Panc1 (cell line): ENCODE data around the gene DNAJC2. TPM values are rescaled to one million over a fixed set of nuclear protein-coding genes. Genes with fewer than 3 reads are reported as not detected.

Experiments used
- ATAC-seq: fragments of 200-7000 bp; cut with Tn5 transposase; 2 replicates; pipeline ENCODE4 v1.9.1; 2020; ENCODE audit warnings: mild to moderate bottlenecking, moderate library complexity
- BruUV-seq: library from RNA; stranded (reverse); fragments of 400-500 nt; replicated peaks from 2 replicates; lab custom pipeline; 2021; lab: Mats Ljungman, UMichigan
- CTCF ChIA-PET: fragments of 300-600 bp; sonication (Branson Sonifier 250); formaldehyde crosslinking; loops from one replicate; lab custom pipeline; 2022; ENCODE audit warnings: antibody characterized with exemption; lab: Charles Lee
- POLR2A ChIA-PET: fragments of 300-600 bp; sonication (Branson Sonifier 250); formaldehyde crosslinking; loops from one replicate; lab custom pipeline; 2022; ENCODE audit warnings: antibody characterized with exemption; lab: Charles Lee
- DNase-seq: peaks from one replicate; pipeline ENCODE4 v3.0.0-alpha.2; 2010; ENCODE audit warnings: low read depth, low spot score
- H3K27ac ChIP-seq: 2 replicates; pipeline ENCODE4 v1.5.1; 2011; ENCODE audit warnings: mild to moderate bottlenecking, low read length, inconsistent platforms
- H3K27me3 ChIP-seq: fragments of 200-500 bp; sonication (Bioruptor generic); 2 replicates; pipeline ENCODE4 v1.6.0; 2014; ENCODE audit warnings: low read length, inconsistent platforms; ENCODE audit not compliant: control insufficient read depth, insufficient read depth
- H3K36me3 ChIP-seq: fragments of 200-500 bp; sonication (Bioruptor generic); 2 replicates; pipeline ENCODE4 v1.5.1; 2014; ENCODE audit warnings: inconsistent platforms, mild to moderate bottlenecking, low read length, moderate library complexity; ENCODE audit not compliant: control insufficient read depth, insufficient read depth
- H3K4me1 ChIP-seq: 2 replicates; pipeline ENCODE4 v1.5.1; 2011; ENCODE audit warnings: inconsistent platforms, mild to moderate bottlenecking, low read length, moderate library complexity; ENCODE audit not compliant: control insufficient read depth, insufficient read depth
- H3K4me3 ChIP-seq, 2 experiments: 2 replicates each; pipeline ENCODE4 v1.5.1; 2011 to 2012; ENCODE audit warnings: low read depth in 2 of 2, low read length in 2 of 2, mild to moderate bottlenecking in 2 of 2, inconsistent platforms in 1 of 2, moderate library complexity in 1 of 2
- H3K9me3 ChIP-seq: fragments of 200-500 bp; sonication (Bioruptor generic); 2 replicates; pipeline ENCODE4 v1.5.1; 2014; ENCODE audit warnings: low read depth, mild to moderate bottlenecking, inconsistent platforms, low read length, moderate library complexity; ENCODE audit not compliant: control insufficient read depth, insufficient read depth
- POLR2AphosphoS5 ChIP-seq: IDR thresholded peaks from 2 replicates; pipeline ENCODE4 v1.6.1; 2012; ENCODE audit warnings: mild to moderate bottlenecking, low read depth, low read length, moderate library complexity
- SIN3A ChIP-seq: IDR thresholded peaks from 2 replicates; pipeline ENCODE4 v1.6.1; 2012; ENCODE audit warnings: low read depth, mild to moderate bottlenecking, low read length, moderate library complexity, borderline replicate concordance; ENCODE audit not compliant: insufficient read depth
- TCF7L2 ChIP-seq: IDR thresholded peaks from 2 replicates; pipeline ENCODE4 v1.6.1; 2011; ENCODE audit warnings: mild to moderate bottlenecking, low read depth, low read length, inconsistent platforms
- in situ Hi-C: cut with HindIII; loops from 2 replicates; pipeline ENCODE4 v1.10.0; 2016; ENCODE audit warnings: low sequenced_read_pairs, low pct_unique_long_range_greater_than_20kb
- intact Hi-C: fragments of 100-400 bp; cut with micrococcal nuclease; formaldehyde crosslinking; loops from one replicate; pipeline ENCODE4 v1.10.0; 2022; ENCODE audit not compliant: unreplicated experiment
- total RNA-seq: library from RNA; stranded (reverse); gene quantifications from one replicate; pipeline ENCODE4 v1.2.1, GENCODE V29; 2021; ENCODE audit not compliant: unreplicated experiment
- TF ChIP-seq, protein P1 (sequence below): fragments of 450-650 bp; IDR thresholded peaks from 2 replicates; pipeline ENCODE4 v1.5.1; 2017; ENCODE audit warnings: mild to moderate bottlenecking
- TF ChIP-seq, protein P2 (sequence below), 2 experiments: IDR thresholded peaks; 2 replicates each; pipeline ENCODE4 v1.6.1; 2011 to 2012; ENCODE audit warnings: low read depth in 2 of 2, control low read depth in 1 of 2, low read length in 1 of 2, mild to moderate bottlenecking in 1 of 2, moderate library complexity in 1 of 2; ENCODE audit not compliant: insufficient read depth in 1 of 2

The DNAJC2 gene
- total RNA-seq, 1 experiment from 2014 or later = 56.1 TPM

DNA sequence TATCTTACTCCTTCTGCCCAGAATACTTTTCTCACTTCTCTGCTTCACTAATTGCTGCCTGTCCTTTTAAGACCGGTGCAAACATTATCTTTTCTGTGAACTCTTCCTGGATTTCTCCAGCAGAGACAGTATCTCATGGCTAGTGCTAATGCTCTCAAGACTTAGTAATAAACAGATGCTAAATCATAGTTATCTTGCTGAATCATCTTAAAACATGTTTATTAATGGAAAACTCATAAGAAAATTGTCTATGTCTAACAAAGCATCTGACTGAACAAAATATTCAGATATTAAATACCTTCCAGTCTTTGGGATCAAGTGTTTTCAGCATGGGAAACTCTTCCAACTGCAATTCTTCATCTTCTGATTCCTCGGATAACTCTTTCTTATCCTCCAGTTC is 3.1 kb downstream of the DNAJC2 start:
- ATAC-seq = no peak
- intact Hi-C loops = no loop called here
- in situ Hi-C loops = no loop called here
- H3K4me3 ChIP-seq = no peak overlapping the region
- H3K27ac ChIP-seq = no peak overlapping the region
- H3K36me3 ChIP-seq = peaks cover 39% of the 10 kb centered on the region
- CTCF ChIA-PET = no interaction called here
- no TSS peak for BruUV-seq
- TF ChIP-seq SIN3A (no peak), POLR2AphosphoS5 (no peak), TCF7L2 (no peak)
- TF ChIP-seq, protein P1, sequence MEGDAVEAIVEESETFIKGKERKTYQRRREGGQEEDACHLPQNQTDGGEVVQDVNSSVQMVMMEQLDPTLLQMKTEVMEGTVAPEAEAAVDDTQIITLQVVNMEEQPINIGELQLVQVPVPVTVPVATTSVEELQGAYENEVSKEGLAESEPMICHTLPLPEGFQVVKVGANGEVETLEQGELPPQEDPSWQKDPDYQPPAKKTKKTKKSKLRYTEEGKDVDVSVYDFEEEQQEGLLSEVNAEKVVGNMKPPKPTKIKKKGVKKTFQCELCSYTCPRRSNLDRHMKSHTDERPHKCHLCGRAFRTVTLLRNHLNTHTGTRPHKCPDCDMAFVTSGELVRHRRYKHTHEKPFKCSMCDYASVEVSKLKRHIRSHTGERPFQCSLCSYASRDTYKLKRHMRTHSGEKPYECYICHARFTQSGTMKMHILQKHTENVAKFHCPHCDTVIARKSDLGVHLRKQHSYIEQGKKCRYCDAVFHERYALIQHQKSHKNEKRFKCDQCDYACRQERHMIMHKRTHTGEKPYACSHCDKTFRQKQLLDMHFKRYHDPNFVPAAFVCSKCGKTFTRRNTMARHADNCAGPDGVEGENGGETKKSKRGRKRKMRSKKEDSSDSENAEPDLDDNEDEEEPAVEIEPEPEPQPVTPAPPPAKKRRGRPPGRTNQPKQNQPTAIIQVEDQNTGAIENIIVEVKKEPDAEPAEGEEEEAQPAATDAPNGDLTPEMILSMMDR = no peak
- TF ChIP-seq, protein P2, sequence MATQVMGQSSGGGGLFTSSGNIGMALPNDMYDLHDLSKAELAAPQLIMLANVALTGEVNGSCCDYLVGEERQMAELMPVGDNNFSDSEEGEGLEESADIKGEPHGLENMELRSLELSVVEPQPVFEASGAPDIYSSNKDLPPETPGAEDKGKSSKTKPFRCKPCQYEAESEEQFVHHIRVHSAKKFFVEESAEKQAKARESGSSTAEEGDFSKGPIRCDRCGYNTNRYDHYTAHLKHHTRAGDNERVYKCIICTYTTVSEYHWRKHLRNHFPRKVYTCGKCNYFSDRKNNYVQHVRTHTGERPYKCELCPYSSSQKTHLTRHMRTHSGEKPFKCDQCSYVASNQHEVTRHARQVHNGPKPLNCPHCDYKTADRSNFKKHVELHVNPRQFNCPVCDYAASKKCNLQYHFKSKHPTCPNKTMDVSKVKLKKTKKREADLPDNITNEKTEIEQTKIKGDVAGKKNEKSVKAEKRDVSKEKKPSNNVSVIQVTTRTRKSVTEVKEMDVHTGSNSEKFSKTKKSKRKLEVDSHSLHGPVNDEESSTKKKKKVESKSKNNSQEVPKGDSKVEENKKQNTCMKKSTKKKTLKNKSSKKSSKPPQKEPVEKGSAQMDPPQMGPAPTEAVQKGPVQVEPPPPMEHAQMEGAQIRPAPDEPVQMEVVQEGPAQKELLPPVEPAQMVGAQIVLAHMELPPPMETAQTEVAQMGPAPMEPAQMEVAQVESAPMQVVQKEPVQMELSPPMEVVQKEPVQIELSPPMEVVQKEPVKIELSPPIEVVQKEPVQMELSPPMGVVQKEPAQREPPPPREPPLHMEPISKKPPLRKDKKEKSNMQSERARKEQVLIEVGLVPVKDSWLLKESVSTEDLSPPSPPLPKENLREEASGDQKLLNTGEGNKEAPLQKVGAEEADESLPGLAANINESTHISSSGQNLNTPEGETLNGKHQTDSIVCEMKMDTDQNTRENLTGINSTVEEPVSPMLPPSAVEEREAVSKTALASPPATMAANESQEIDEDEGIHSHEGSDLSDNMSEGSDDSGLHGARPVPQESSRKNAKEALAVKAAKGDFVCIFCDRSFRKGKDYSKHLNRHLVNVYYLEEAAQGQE (IDR thresholded peaks at IDR 0.05; ENCODE audit: insufficient read depth in 1 of 2, low read depth in 2 of 2, low read length in 1 of 2) = no peak
- H3K9me3 ChIP-seq = no peaks in the 10 kb centered on the region
- peaks cover 7% of the 10 kb centered on the region for H3K4me1 ChIP-seq
- POLR2A ChIA-PET = no interaction called here
- H3K27me3 ChIP-seq = no peaks in the 10 kb centered on the region
- DNase-seq = no peak

DNA sequence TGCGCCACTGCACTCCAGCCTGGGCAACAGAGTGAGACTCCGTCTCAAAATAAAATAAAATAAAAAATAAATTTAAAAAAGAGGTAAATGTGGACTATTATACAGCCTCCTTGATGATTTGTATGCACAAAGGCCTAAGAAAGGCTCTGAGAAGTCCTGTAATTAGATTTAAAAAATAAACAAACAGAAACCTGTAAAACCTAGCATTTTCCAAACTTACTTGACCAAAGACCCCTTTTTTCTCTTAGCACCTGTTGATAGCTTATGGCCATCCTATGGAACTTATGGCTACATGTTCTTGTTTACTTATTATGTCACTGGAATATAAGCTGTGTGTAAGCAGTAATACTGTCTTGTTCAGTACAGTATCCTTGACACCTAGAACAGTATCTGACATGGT is 5.7 kb downstream of the DNAJC2 start:
- ChIA-PET POLR2A (no interaction called here), CTCF (no interaction called here)
- H3K36me3 ChIP-seq = peaks cover 39% of the 10 kb centered on the region
- no peaks in the 10 kb centered on the region for H3K27me3 ChIP-seq
- no peaks in the 10 kb centered on the region for H3K9me3 ChIP-seq
- no TSS peak for BruUV-seq
- intact Hi-C loops = no loop called here
- no peak overlapping the region for H3K27ac ChIP-seq
- H3K4me1 ChIP-seq = peaks cover 6% of the 10 kb centered on the region
- in situ Hi-C loops = no loop called here
- TF ChIP-seq, protein P2 (IDR thresholded peaks at IDR 0.05; ENCODE audit: insufficient read depth in 1 of 2, low read depth in 2 of 2, low read length in 1 of 2) = no peak
- TF ChIP-seq TCF7L2 (no peak), POLR2AphosphoS5 (no peak), SIN3A (no peak)
- TF ChIP-seq, protein P1 = no peak
- no peak for ATAC-seq
- no peak for DNase-seq
- no peak overlapping the region for H3K4me3 ChIP-seq
